GM12875 (cell line): ENCODE results near the gene SACS.

Experiments
- H3K4me3 ChIP-seq: one replicate; pipeline ENCODE4 v1.5.1; 2011; ENCODE audit warnings: low read depth, low read length, control low read depth
- CTCF ChIP-seq: IDR thresholded peaks from 2 replicates; pipeline ENCODE4 v1.5.1; 2011; ENCODE audit warnings: low read depth, mild to moderate bottlenecking, control low read depth, inconsistent platforms, low read length, moderate library complexity, borderline replicate concordance; ENCODE audit not compliant: insufficient read depth

The SACS gene

GRCh38 chr13:23455401-23456185 is 22.1 kb upstream of the SACS start:
- no peak for TF ChIP-seq CTCF
- no peak overlapping the region for H3K4me3 ChIP-seq

GRCh38 chr13:23453132-23453531 is 19.6 kb upstream of the SACS start:
- no peak for TF ChIP-seq CTCF
- no peak overlapping the region for H3K4me3 ChIP-seq

DNA sequence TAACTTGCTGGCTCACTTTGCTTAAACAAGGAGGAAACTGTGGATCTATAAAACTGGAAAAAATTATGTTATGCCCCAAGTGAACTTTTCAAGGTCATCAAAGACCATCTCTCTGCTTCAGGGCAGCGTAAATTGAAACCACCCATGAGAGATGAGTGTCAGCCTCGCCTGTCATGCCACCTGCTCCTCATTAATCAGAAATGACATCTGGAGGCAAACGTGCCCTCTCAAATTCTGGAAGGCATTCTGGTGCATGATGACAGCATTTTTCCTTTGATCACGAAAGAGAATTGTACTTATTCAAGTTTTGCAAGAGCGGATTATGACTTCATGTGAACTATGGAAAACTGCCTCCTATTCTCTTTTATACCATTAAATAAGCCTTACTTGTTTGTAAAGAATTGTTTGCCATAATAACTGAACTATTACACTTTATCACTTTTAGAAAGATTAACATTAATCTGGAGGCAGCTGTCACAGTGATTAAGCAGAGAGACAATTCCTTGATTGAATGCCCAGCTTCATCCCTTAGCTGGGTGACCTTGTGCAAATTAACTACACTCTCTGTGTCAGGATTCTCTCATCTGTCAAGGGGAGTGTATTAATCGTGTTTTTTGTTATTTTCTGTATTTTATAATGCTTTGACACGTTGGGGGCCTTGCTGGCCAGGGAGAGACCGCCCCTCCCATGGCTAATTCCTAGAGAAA is 17.0 kb upstream of the SACS start:
- H3K4me3 ChIP-seq = no peak overlapping the region

GRCh38 chr13:23449398-23450162 is 16.1 kb upstream of the SACS start:
- TF ChIP-seq CTCF = no peak
- no peak overlapping the region for H3K4me3 ChIP-seq

More for the DNA sequence above, 17.0 kb upstream of the SACS start:
- no peak for TF ChIP-seq CTCF

DNA sequence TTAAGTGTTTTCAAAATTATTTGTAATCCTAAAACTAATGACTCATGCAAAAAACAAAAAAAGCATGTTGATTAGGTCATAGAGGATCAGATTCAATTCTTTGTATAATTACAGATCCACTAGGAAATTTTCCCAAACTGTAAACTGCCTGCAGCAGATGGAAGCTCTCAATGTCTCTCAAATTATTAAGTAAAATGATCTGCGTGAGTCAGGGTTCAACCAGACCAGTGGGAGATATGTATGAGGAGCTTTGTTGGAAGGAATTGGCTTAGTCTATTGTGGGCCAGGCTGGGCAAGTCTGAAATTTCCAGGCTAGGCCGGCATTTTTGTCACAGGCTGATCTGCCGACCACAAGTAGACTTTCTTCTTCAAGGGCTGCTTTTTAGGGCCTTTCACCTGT is 14.4 kb upstream of the SACS start:
- TF ChIP-seq CTCF = no peak
- no peak overlapping the region for H3K4me3 ChIP-seq

- no peak for TF ChIP-seq CTCF
- H3K4me3 ChIP-seq = no peak overlapping the region
Measured at GRCh38 chr13:23445794-23446193, 12.3 kb upstream of the SACS start.
